Measurements from ENCODE around the gene FLAD1.

Gene FLAD1

GRCh38 chr1:155018617-155019348, 35.6 kb downstream of the FLAD1 start:
- Histone ChIP-seq H3K27ac (ENCODE audit: insufficient read depth, low read depth, low read length, poor library complexity, severe bottlenecking) (no peak overlapping the region), H3K4me3 (ENCODE audit: insufficient read depth, low read depth, low read length) (no peak overlapping the region)
- 88 to 91% methylated on average over 8 of the region's 8 CpGs for WGBS, 2 experiments

GRCh38 chr1:155019377-155020245, 36.5 kb downstream of the FLAD1 start:
- 78 to 80% methylated on average over 11 of the region's 11 CpGs for WGBS, 2 experiments

More at GRCh38 chr1:155018617-155019348, 35.6 kb downstream of the FLAD1 start:
- Histone ChIP-seq H3K27me3 (ENCODE audit: control insufficient read depth, insufficient read depth, low read length, poor library complexity, severe bottlenecking) (no peaks in the 10 kb centered on the region), H3K9me3 (ENCODE audit: control insufficient read depth, low read length) (no peaks in the 10 kb centered on the region), H3K36me3 (ENCODE audit: control insufficient read depth, insufficient read depth, low read length) (peaks cover 4% of the 10 kb centered on the region), H3K4me1 (ENCODE audit: control insufficient read depth, insufficient read depth, low read length) (peaks cover 22% of the 10 kb centered on the region)

DNA sequence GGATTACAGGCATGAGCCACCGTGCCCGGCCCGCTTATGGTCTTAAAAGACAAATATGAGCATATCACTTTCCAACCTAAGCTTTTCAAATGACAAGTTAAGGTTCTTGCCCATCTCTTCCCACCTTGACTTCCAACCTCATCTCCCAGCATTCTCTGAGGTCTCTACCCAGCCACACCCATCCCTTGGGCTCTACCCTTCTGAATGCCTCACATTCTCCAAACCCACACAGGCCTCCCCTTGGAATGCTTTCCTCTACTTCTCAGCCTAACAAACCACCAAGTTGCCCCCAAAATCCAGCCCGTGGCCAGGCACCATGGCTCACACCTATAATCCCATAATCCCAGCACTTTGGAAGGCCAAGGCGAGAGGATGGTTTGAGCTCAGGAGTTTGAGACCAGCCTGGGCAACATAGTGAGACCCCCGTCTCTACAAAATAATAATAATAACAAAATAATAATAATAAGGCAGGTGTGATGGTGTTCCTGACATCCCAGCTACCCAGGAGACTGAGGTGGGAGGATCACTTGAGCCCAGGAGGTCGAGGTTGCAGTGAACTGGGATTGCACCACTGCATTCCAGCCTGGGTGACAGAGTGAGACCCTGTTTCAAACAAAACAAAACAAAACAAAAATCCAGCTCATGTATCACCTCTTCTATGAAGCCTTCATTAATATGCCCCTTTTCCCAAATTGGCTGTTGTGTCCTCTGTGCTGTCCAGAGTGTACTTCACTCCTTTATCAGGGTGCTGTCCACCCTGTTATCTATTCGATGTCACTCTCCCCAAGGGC, 39.2 kb downstream of the FLAD1 start:
- Histone ChIP-seq H3K4me1 (ENCODE audit: control insufficient read depth, insufficient read depth, low read length) (peaks cover 17% of the 10 kb centered on the region), H3K36me3 (ENCODE audit: control insufficient read depth, insufficient read depth, low read length) (no peaks in the 10 kb centered on the region), H3K4me3 (ENCODE audit: insufficient read depth, low read depth, low read length) (no peak overlapping the region), H3K27me3 (ENCODE audit: control insufficient read depth, insufficient read depth, low read length, poor library complexity, severe bottlenecking) (no peaks in the 10 kb centered on the region), H3K9me3 (ENCODE audit: control insufficient read depth, low read length) (no peaks in the 10 kb centered on the region), H3K27ac (ENCODE audit: insufficient read depth, low read depth, low read length, poor library complexity, severe bottlenecking) (no peak overlapping the region)
- WGBS, 2 experiments: 88 to 90% methylated on average over 7 of the region's 8 CpGs

More at GRCh38 chr1:155019377-155020245, 36.5 kb downstream of the FLAD1 start:
- peaks cover 22% of the 10 kb centered on the region for H3K4me1 ChIP-seq (ENCODE audit: control insufficient read depth, insufficient read depth, low read length)
- H3K9me3 ChIP-seq (ENCODE audit: control insufficient read depth, low read length): no peaks in the 10 kb centered on the region
- no peak overlapping the region for H3K27ac ChIP-seq (ENCODE audit: insufficient read depth, low read depth, low read length, poor library complexity, severe bottlenecking)
- no peaks in the 10 kb centered on the region for H3K27me3 ChIP-seq (ENCODE audit: control insufficient read depth, insufficient read depth, low read length, poor library complexity, severe bottlenecking)
- peaks cover 3% of the 10 kb centered on the region for H3K36me3 ChIP-seq (ENCODE audit: control insufficient read depth, insufficient read depth, low read length)
- H3K4me3 ChIP-seq (ENCODE audit: insufficient read depth, low read depth, low read length): no peak overlapping the region

- no peaks in the 10 kb centered on the region for H3K36me3 ChIP-seq (ENCODE audit: control insufficient read depth, insufficient read depth, low read length)
- peaks cover 15% of the 10 kb centered on the region for H3K4me1 ChIP-seq (ENCODE audit: control insufficient read depth, insufficient read depth, low read length)
- no peaks in the 10 kb centered on the region for H3K9me3 ChIP-seq (ENCODE audit: control insufficient read depth, low read length)
- no peaks in the 10 kb centered on the region for H3K27me3 ChIP-seq (ENCODE audit: control insufficient read depth, insufficient read depth, low read length, poor library complexity, severe bottlenecking)
- no peak overlapping the region for H3K4me3 ChIP-seq (ENCODE audit: insufficient read depth, low read depth, low read length)
- no peak overlapping the region for H3K27ac ChIP-seq (ENCODE audit: insufficient read depth, low read depth, low read length, poor library complexity, severe bottlenecking)
- WGBS, 2 experiments: 88 to 92% methylated on average over 4 of the region's 4 CpGs
Observed at GRCh38 chr1:155022927-155023236, 39.7 kb downstream of the FLAD1 start.

GRCh38 chr1:155023627-155024026, 40.5 kb downstream of the FLAD1 start:
- 81 to 85% methylated on average over 5 of the region's 5 CpGs for WGBS, 2 experiments
- Histone ChIP-seq H3K36me3 (ENCODE audit: control insufficient read depth, insufficient read depth, low read length) (no peaks in the 10 kb centered on the region), H3K27ac (ENCODE audit: insufficient read depth, low read depth, low read length, poor library complexity, severe bottlenecking) (no peak overlapping the region), H3K4me1 (ENCODE audit: control insufficient read depth, insufficient read depth, low read length) (peaks cover 9% of the 10 kb centered on the region), H3K27me3 (ENCODE audit: control insufficient read depth, insufficient read depth, low read length, poor library complexity, severe bottlenecking) (no peaks in the 10 kb centered on the region), H3K9me3 (ENCODE audit: control insufficient read depth, low read length) (no peaks in the 10 kb centered on the region), H3K4me3 (ENCODE audit: insufficient read depth, low read depth, low read length) (no peak overlapping the region)

DNA sequence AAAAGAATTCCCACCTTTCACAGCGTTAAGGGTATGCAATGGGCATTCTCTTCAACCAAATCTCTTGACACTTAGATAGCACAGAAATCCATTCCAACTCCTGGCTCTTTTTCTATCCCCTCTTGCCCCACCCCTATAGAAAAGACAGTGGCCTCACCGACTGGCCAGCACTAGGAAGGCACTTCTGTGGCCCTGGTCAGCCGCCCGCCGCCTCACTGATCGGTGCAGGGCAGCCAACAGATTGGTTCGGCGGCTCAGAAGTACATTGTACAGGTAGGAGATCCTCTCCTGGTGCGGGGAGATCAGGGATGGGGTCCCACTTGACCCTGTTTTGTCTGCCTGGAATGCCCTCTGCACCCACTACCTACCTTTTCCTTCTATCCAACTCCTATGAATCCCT, 41.2 kb downstream of the FLAD1 start:
- Histone ChIP-seq H3K4me1 (ENCODE audit: control insufficient read depth, insufficient read depth, low read length) (peaks cover 6% of the 10 kb centered on the region), H3K9me3 (ENCODE audit: control insufficient read depth, low read length) (no peaks in the 10 kb centered on the region), H3K36me3 (ENCODE audit: control insufficient read depth, insufficient read depth, low read length) (no peaks in the 10 kb centered on the region), H3K4me3 (ENCODE audit: insufficient read depth, low read depth, low read length) (no peak overlapping the region), H3K27me3 (ENCODE audit: control insufficient read depth, insufficient read depth, low read length, poor library complexity, severe bottlenecking) (no peaks in the 10 kb centered on the region), H3K27ac (ENCODE audit: insufficient read depth, low read depth, low read length, poor library complexity, severe bottlenecking) (no peak overlapping the region)
- WGBS, 2 experiments: 92 to 94% methylated on average over 9 of the region's 9 CpGs

GRCh38 chr1:155026154-155026553, 43.0 kb downstream of the FLAD1 start:
- H3K27me3 ChIP-seq (ENCODE audit: control insufficient read depth, insufficient read depth, low read length, poor library complexity, severe bottlenecking): no peaks in the 10 kb centered on the region
- 68 to 71% methylated on average over 9 of the region's 9 CpGs for WGBS, 2 experiments
- H3K9me3 ChIP-seq (ENCODE audit: control insufficient read depth, low read length): no peaks in the 10 kb centered on the region
- no peaks in the 10 kb centered on the region for H3K4me1 ChIP-seq (ENCODE audit: control insufficient read depth, insufficient read depth, low read length)
- H3K36me3 ChIP-seq (ENCODE audit: control insufficient read depth, insufficient read depth, low read length): no peaks in the 10 kb centered on the region
- no peak overlapping the region for H3K27ac ChIP-seq (ENCODE audit: insufficient read depth, low read depth, low read length, poor library complexity, severe bottlenecking)
- no peak overlapping the region for H3K4me3 ChIP-seq (ENCODE audit: insufficient read depth, low read depth, low read length)

DNA sequence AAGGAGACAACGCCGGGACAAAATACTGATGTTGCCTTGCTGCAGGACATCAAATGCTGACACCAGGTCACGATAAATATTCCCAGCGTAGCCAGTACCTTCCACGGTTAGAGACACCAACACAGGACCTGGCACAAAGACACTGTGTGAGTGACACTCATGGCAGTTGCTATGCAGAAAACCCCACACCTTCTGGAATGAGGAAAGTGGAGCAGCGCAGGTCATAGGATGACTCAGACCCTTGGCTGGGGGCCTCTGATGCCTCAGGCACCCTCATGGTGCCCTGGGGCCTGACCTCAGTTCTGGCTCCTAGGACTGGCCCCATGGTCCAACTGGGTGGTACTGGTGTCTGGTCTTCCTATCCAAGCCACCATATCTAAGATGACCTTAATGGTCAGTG, 43.4 kb downstream of the FLAD1 start:
- no peaks in the 10 kb centered on the region for H3K27me3 ChIP-seq (ENCODE audit: control insufficient read depth, insufficient read depth, low read length, poor library complexity, severe bottlenecking)
- H3K9me3 ChIP-seq (ENCODE audit: control insufficient read depth, low read length): no peaks in the 10 kb centered on the region
- whole genome bisulfite sequencing, 2 experiments: 95% methylated on average over 6 of the region's 6 CpGs
- no peak overlapping the region for H3K4me3 ChIP-seq (ENCODE audit: insufficient read depth, low read depth, low read length)
- H3K27ac ChIP-seq (ENCODE audit: insufficient read depth, low read depth, low read length, poor library complexity, severe bottlenecking): no peak overlapping the region
- no peaks in the 10 kb centered on the region for H3K36me3 ChIP-seq (ENCODE audit: control insufficient read depth, insufficient read depth, low read length)
- H3K4me1 ChIP-seq (ENCODE audit: control insufficient read depth, insufficient read depth, low read length): no peaks in the 10 kb centered on the region

- WGBS, 2 experiments: 90 to 91% methylated on average over 16 of the region's 16 CpGs
Observed at GRCh38 chr1:155029513-155030242, 46.5 kb downstream of the FLAD1 start.

More at GRCh38 chr1:155029513-155030242, 46.5 kb downstream of the FLAD1 start:
- Histone ChIP-seq H3K9me3 (ENCODE audit: control insufficient read depth, low read length) (no peaks in the 10 kb centered on the region), H3K27ac (ENCODE audit: insufficient read depth, low read depth, low read length, poor library complexity, severe bottlenecking) (no peak overlapping the region), H3K36me3 (ENCODE audit: control insufficient read depth, insufficient read depth, low read length) (no peaks in the 10 kb centered on the region), H3K4me3 (ENCODE audit: insufficient read depth, low read depth, low read length) (no peak overlapping the region), H3K27me3 (ENCODE audit: control insufficient read depth, insufficient read depth, low read length, poor library complexity, severe bottlenecking) (no peaks in the 10 kb centered on the region), H3K4me1 (ENCODE audit: control insufficient read depth, insufficient read depth, low read length) (no peaks in the 10 kb centered on the region)

Measured in ectodermal cell (in vitro differentiated cells).